ENCODE data around the gene JAG2. TPM values are rescaled to one million over a fixed set of nuclear protein-coding genes. Genes with fewer than 3 reads are reported as not detected.

JAG2 gene
- total RNA-seq, 4 donors from 2014 or later: 5.0 to 19.0 (median 13.9) TPM

- intact Hi-C loops (cut with DNase I): no loop called here
- Histone ChIP-seq H3K9me3 (no peaks in the 10 kb centered on the region), H3K36me3 (no peaks in the 10 kb centered on the region), H3K4me1 (peaks cover 20 to 32% (median 26%) of the 10 kb centered on the region in 4 donors), H3K27me3 (peaks cover 0 to 26% (median under 1%) of the 10 kb centered on the region in 4 donors), H3K27ac (replicated peaks in 1 of 4) (no peak overlapping the region), H3K4me3 (no peak overlapping the region)
- WGBS: 73% methylated on average over 15 of the region's 32 CpGs
- no peak for DNase-seq (ENCODE audit: extremely low spot score)
- no peak for TF ChIP-seq CTCF (IDR thresholded peaks at IDR 0.05)
- TF ChIP-seq POLR2A (IDR thresholded peaks at IDR 0.05; ENCODE audit: low read depth): no peak
- no peak for TF ChIP-seq POLR2AphosphoS5 (IDR thresholded peaks at IDR 0.05)
- no peak for TF ChIP-seq EP300 (IDR thresholded peaks at IDR 0.05)
Observed at GRCh38 chr14:105173901-105174894, 5.6 kb upstream of the JAG2 start.

- TF ChIP-seq CTCF (IDR thresholded peaks at IDR 0.05) (no peak), POLR2AphosphoS5 (IDR thresholded peaks at IDR 0.05) (no peak)
- Histone ChIP-seq H3K36me3 (no peaks in the 10 kb centered on the region), H3K4me1 (peaks cover 27 to 36% (median 30%) of the 10 kb centered on the region in 4 donors), H3K4me3 (no peak overlapping the region), H3K27ac (replicated peaks in 1 of 4) (no peak overlapping the region), H3K27me3 (peaks cover 0 to 26% (median 3%) of the 10 kb centered on the region in 4 donors), H3K9me3 (no peaks in the 10 kb centered on the region)
- WGBS: 90% methylated on average over 5 of the region's 13 CpGs
- no peak for DNase-seq (ENCODE audit: extremely low spot score)
- intact Hi-C loops (cut with DNase I): no loop called here
Observed at GRCh38 chr14:105173145-105173544, 4.6 kb upstream of the JAG2 start.

GRCh38 chr14:105172476-105172875 lies 3.9 kb upstream of the JAG2 start:
- intact Hi-C loops (cut with DNase I): no loop called here
- Histone ChIP-seq H3K27ac (replicated peaks in 1 of 4) (no peak overlapping the region), H3K9me3 (no peaks in the 10 kb centered on the region), H3K4me1 (peaks cover 27 to 40% (median 37%) of the 10 kb centered on the region in 4 donors), H3K36me3 (no peaks in the 10 kb centered on the region), H3K27me3 (peaks cover 0 to 32% (median 3%) of the 10 kb centered on the region in 4 donors), H3K4me3 (no peak overlapping the region)
- TF ChIP-seq CTCF (IDR thresholded peaks at IDR 0.05) (no peak), EP300 (IDR thresholded peaks at IDR 0.05) (no peak), POLR2A (IDR thresholded peaks at IDR 0.05; ENCODE audit: low read depth) (no peak), POLR2AphosphoS5 (IDR thresholded peaks at IDR 0.05) (no peak)
- no peak for DNase-seq (ENCODE audit: extremely low spot score)
- 50% methylated on average over 3 of the region's 7 CpGs for WGBS

GRCh38 chr14:105171004-105171673 lies 2.6 kb upstream of the JAG2 start:
- Histone ChIP-seq H3K36me3 (peaks cover 0 to 3% (median 0%) of the 10 kb centered on the region in 4 donors), H3K4me1 (peaks cover 38 to 50% (median 47%) of the 10 kb centered on the region in 4 donors), H3K4me3 (no peak overlapping the region), H3K27ac (replicated peaks in 1 of 4) (no peak overlapping the region), H3K27me3 (peaks cover 0 to 45% (median 6%) of the 10 kb centered on the region in 4 donors), H3K9me3 (no peaks in the 10 kb centered on the region)
- WGBS: 49% methylated on average over 10 of the region's 19 CpGs
- intact Hi-C loops (cut with DNase I): no loop called here
- no peak for DNase-seq (ENCODE audit: extremely low spot score)
- TF ChIP-seq POLR2AphosphoS5 (IDR thresholded peaks at IDR 0.05) (no peak), CTCF (IDR thresholded peaks at IDR 0.05) (no peak), POLR2A (IDR thresholded peaks at IDR 0.05; ENCODE audit: low read depth) (no peak), EP300 (IDR thresholded peaks at IDR 0.05) (no peak)
